WI38 (cell line): ENCODE data around the gene FKBP4.

Experiments
- H3K4me3 ChIP-seq: 2 replicates; pipeline ENCODE4 v1.5.1; 2011; ENCODE audit warnings: low read depth, mild to moderate bottlenecking, control low read depth, low read length
- CTCF ChIP-seq: IDR thresholded peaks from 2 replicates; pipeline ENCODE4 v1.5.1; 2012; ENCODE audit warnings: low read depth, mild to moderate bottlenecking, control low read depth, low read length

Gene FKBP4

DNA sequence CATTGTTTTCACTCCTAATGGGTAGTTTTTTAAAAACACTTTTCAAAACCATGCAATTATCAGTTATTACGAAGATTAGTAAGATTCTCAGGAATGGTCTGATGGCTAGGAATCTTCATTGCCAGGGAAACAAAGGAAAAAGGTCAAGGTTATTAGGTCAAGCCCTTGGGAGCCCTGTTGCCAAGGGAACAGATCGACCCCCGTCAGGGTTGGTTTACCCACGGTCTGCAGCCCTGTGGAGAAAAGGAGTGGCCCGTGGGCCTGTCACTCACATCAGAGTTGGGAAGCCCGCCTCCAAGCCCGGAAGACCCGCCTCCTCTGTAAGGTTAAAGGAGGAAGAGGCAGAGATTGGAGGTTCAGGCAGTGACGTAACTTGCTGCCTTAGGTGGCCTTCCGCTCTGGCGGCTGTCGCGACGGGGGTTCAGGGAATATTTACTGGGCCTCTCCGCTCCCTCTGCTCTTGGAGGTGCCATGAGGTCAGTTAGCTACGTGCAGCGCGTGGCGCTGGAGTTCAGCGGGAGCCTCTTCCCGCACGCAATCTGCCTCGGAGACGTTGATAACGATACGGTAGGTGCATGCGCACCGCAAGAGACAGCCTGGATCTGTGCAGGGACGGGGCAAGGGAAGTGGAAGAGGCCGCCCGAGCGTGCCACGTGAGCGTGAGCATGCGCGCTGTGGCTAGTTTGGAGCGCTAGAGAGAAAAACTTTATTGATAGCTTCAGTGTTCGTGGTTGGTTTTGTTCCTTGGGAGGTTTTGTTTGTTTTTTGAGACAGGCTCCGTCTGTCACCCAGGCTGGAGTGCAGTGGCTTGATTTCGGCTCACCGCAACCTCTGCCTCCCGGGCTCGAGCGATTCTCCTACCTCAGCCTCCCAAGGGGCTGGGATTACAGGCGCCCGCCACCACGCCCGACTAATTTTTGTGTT is 17.8 kb downstream of the FKBP4 start, which contains the start of gene ITFG2:
Gene ITFG2, plus strand, starts transcription at position 379 of the 924 bp plus-strand sequence. Its CDS starts 93 bp downstream, at position 472.
- H3K4me3 ChIP-seq = peak within 1 kb of the TSS; percentile 82
- TF ChIP-seq CTCF = no peak

DNA sequence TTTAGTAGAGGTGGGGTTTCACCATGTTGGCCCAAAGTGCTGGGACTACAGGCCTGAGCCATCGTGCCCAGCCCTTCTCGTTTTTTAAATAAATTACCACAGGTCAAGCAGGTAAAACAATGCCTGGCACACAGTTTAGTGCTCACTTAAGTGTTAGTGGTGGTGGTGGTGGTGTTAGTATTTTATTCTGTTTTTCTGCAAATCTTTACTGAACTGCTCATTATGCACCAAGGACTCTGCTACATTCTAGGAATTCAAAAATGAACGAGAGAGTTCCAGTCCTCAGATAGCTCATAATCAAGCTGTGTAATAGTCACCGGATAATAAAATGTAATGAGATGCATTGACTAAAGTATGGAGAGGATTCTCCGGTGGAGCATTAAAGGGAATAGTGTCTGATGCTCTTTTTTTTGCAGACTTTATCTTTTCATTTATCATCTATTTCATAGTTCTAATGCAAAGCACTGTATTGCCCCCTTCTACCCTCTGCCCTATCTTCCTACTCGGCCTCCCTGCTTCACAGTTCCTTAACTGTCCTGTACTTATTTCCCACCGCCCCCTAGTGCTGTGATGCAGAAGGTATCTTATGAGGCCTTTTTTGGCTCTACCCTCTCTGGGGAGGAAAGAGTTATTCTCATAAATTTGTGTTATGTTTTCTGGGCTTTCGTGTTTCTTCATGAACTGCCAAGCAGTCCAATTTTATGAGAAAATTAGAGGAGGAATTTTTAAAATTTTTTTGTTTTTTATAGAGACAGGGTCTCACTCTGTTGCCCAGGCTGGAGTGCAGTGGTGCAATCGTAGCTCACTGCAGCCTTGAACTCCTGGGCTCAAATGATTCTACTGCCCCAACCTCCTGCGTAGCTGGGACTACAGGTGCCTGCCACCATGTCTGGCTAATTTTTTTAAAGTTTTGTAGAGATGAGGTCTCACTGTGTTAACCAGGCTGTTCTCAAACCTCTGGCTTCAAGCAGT is 18.7 kb downstream of the FKBP4 start:
- TF ChIP-seq CTCF = peak; percentile 58
- H3K4me3 ChIP-seq = peak overlapping the region; percentile 82

GRCh38 chr12:2819810-2820209 is 25.0 kb downstream of the FKBP4 start:
- H3K4me3 ChIP-seq = no peak overlapping the region
- TF ChIP-seq CTCF = no peak

- no peak overlapping the region for H3K4me3 ChIP-seq
- TF ChIP-seq CTCF = no peak
These were observed 25.7 kb downstream of the FKBP4 start for GRCh38 chr12:2820432-2820831.

- no peak for TF ChIP-seq CTCF
- H3K4me3 ChIP-seq = no peak overlapping the region
These were observed 28.7 kb downstream of the FKBP4 start for GRCh38 chr12:2823483-2823882.

DNA sequence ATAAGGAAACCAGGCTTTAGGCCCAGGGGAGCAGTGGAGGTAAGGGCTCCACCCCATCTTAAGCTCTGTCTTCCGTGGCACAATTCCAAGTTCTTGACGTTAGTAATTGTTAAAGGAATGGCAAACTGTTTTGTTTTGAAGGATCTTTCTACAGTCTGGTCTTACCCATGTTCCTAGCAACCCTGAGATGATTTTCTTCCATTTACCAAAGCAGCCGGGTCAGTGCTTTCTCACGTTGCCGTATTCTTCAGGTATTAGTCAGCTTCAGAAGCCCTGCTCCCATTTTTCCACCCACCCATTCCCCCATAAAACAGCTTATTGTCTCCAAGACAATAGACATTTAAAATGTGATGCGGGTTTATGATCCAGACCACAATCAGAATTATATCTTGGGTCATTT is 29.8 kb downstream of the FKBP4 start:
- no peak overlapping the region for H3K4me3 ChIP-seq
- TF ChIP-seq CTCF = no peak
